Ovary (tissue), 9 donors: ENCODE measurements around the gene P2RY6. TPM values are rescaled to one million over a fixed set of nuclear protein-coding genes. Genes with fewer than 3 reads are reported as not detected.
A peak's percentile ranks its signal among the peaks of the same experiment; 100 is the strongest.

Source experiments
- DNase-seq, 5 donors: peaks; one replicate each; pipeline ENCODE4 v3.0.0-alpha.2; 2019 to 2020
- H3K27ac ChIP-seq, 2 donors: fragments of 200-600 bp; one replicate each; pipeline versions ENCODE4 v1.5.1 to v1.8.0; 2019 to 2022
- H3K27me3 ChIP-seq: fragments of 200-600 bp; one replicate; pipeline ENCODE4 v1.8.0; 2022
- H3K36me3 ChIP-seq: fragments of 200-600 bp; sonication (generic); one replicate; pipeline ENCODE4 v1.5.1; 2019
- H3K4me1 ChIP-seq: one replicate; pipeline ENCODE4 v1.8.1; 2013; ENCODE audit warnings: mild to moderate bottlenecking, moderate library complexity; ENCODE audit not compliant: insufficient read depth
- H3K4me3 ChIP-seq: fragments of 200-600 bp; sonication (generic); one replicate; pipeline ENCODE4 v1.5.1; 2017
- H3K9me3 ChIP-seq, 2 donors: fragments of 200-600 bp in 1 of 2; sonication (generic) in 1 of 2; one replicate each; pipeline versions ENCODE4 v1.5.1 to v1.8.1; 2013 to 2019; ENCODE audit warnings: mild to moderate bottlenecking in 1 of 2, moderate library complexity in 1 of 2
- CTCF ChIP-seq, 3 donors: fragments of 450-650 bp in 2 of 3; fragments of 200-600 bp in 1 of 3; IDR thresholded peaks; one replicate each; pipeline versions ENCODE4 v1.5.1 to v1.8.0; 2016 to 2022; ENCODE audit warnings: antibody characterized with exemption in 3 of 3, mild to moderate bottlenecking in 1 of 3
- EP300 ChIP-seq: sonication (generic); formaldehyde crosslinking; IDR thresholded peaks from one replicate; pipeline ENCODE4 v1.6.1; 2017; ENCODE audit warnings: antibody characterized with exemption
- POLR2A ChIP-seq: fragments of 450-650 bp; IDR thresholded peaks from one replicate; pipeline ENCODE4 v1.6.1; 2017; ENCODE audit warnings: antibody characterized with exemption, mild to moderate bottlenecking, moderate library complexity
- whole genome bisulfite sequencing, 3 donors: extraction: QIAGEN DNeasy Blood & Tissue Kit in 1 of 3; methylation state at CpG; one replicate each; pipeline versions ENCODE4 v1.1.5 to v1.1.7; 2013 to 2017; 5-methylcytosine and 5-hydroxymethylcytosine counted together
- intact Hi-C, 4 donors: fragments of 100-400 bp; cut with DNase I; formaldehyde crosslinking; loops; one replicate each; pipeline versions ENCODE4 v1.11.0 to v1.15.1; 2022 to 2023
- polyA plus RNA-seq, 2 donors: library from polyadenylated mRNA; stranded (reverse); fragments of 200-250 nt in 1 of 2; fragments of 350-450 nt in 1 of 2; fragmentation: Illumina TruSeq in 1 of 2; extraction: RNeasy Lipid Tissue Mini Kit (QIAGEN cat#74804) in 1 of 2; gene quantifications; one replicate each; pipeline ENCODE4 v1.2.3, GENCODE V29; 2013 to 2014
- total RNA-seq, 7 donors: library from RNA; depleted of rRNA in 2 of 7; stranded (reverse); fragments of >200 nt in 2 of 7; fragmentation: NEBNext Ultra II Directional in 3 of 7; extraction: Animal tissue kit (Norgen Biotek cat#: 25700) in 3 of 7; gene quantifications; one replicate each; pipeline versions ENCODE4 v1.1.0 to v1.2.4, GENCODE V29; 2016 to 2023
- donor health status: DM: no; HTN: no; CAD: no; lungs with moderate emphysema.
- donor health status: DM: no; HTN: no; CAD: no.
- donor health status: Bipolar disorder and iron deficiency.
- donor health status: DM: yes; HTN: yes; CAD: no.
- donor health status: DM: no; HTN: no; CAD: no.
- donor health status: DM: yes; HTN: yes; CAD: no.

The P2RY6 gene
- total and polyA plus RNA-seq, 9 donors = 0.23 to 1.4 (median 0.66) TPM; not detected in 1

DNA sequence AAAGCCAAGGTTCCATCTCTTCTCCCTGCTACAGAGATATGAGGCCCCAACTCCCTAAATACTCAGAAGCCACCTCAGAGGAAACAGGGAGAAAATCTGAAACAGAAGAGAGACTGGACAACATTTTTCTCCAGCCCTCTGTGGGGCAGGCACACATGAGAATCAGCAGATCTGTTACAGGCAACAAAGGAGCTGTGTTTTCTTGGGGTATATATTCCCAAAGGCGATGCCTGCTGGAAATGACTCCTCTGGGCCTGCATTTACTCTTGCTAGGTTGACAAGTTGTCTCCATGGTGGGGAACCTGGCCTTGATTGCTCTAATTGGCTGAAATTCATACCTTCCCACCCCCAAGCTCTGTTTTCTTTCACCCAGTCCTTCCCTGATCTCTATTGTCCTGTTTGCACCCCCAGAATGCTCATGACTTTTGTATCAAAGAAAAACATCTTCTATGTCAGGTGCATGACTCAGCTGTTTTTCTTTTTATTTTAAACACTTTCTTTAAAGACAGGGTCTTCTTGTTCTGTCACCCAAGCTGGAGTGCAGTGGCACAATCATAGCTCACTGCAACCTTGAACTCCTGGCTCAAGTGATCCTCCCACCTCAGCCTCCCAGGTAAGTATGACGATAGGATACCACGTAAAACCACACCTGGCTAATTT is 23.5 kb upstream of the P2RY6 start:
- H3K27ac ChIP-seq = no peak overlapping the region
- no peaks in the 10 kb centered on the region for H3K27me3 ChIP-seq
- DNase-seq = no peak
- H3K36me3 ChIP-seq = no peaks in the 10 kb centered on the region
- H3K9me3 ChIP-seq = no peaks in the 10 kb centered on the region
- H3K4me1 ChIP-seq = no peaks in the 10 kb centered on the region
- TF ChIP-seq EP300 (no peak), CTCF (IDR thresholded peaks at IDR 0.05) (no peak), POLR2A (no peak)
- 90 to 95% (median 93%) methylated on average over 3 of the region's 3 CpGs for WGBS, 3 donors
- intact Hi-C loops = loop anchor here in 1 of 4 donors (10.0 kb wide), 1 partner anchor 524 kb away; no protein-coding TSS in a partner anchor
- no peak overlapping the region for H3K4me3 ChIP-seq

GRCh38 chr11:73249304-73249703 is 22.8 kb upstream of the P2RY6 start:
- intact Hi-C loops = loop anchor here in 1 of 4 donors (10.0 kb wide), 1 partner anchor 525 kb away; no protein-coding TSS in a partner anchor
- 82 to 89% (median 85%) methylated on average over 5 of the region's 5 CpGs for WGBS, 3 donors
- peak in 2 of 5 donors; percentile 1 to 22 for DNase-seq

DNA sequence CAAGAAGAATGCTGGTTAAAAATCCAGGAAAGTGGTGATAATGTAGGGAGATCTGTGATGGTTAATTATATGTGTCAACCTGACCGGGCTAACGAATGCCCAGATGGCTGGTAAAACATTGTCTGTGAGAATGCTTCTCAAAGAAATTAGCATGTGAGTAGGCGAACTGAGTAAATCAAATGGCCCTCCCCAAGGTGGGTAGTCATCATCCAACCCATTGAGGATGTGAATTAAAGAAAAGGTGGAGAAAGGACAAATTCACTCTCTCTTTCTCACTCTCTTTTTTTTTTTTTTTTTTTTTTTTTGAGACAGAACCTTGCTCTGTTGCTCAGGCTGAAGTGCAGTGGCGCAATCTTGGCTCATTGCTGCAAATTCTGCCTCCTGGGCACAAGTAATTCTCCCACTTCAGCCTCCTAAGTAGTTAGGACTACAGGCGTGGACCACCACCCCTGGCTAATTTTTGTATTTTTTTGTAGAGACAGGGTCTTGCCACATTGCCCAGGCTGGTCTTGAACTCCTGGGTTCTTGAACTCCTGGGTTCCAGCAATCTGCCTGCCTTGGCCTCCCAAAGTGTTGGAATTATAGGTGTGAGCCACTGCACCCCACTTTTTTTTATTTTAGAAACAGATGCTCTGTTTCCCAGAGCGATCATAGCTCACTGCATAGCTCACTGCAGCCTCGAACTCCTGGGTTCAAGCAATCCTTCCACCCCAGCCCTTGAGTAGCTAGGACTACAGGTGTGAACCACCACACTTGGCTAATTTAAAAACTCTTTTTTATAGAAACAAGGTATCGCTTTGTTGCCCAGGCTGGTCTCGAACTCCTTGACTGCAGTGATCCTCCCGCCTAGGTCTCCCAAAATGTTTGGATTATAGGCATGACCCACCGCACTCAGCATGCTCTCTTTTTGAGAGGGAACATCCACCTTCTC is 22.0 kb upstream of the P2RY6 start:
- TF ChIP-seq EP300 (no peak), POLR2A (no peak), CTCF (IDR thresholded peaks at IDR 0.05) (no peak)
- Histone ChIP-seq H3K9me3 (no peaks in the 10 kb centered on the region), H3K4me1 (no peaks in the 10 kb centered on the region), H3K27me3 (no peaks in the 10 kb centered on the region), H3K36me3 (no peaks in the 10 kb centered on the region), H3K4me3 (no peak overlapping the region), H3K27ac (no peak overlapping the region)
- peak in 1 of 5 donors; percentile 17 for DNase-seq
- WGBS, 3 donors = 89 to 93% (median 92%) methylated on average over 11 of the region's 11 CpGs
- intact Hi-C loops = loop anchor here in 1 of 4 donors (10.0 kb wide), 1 partner anchor 525 kb away; no protein-coding TSS in a partner anchor

More at GRCh38 chr11:73249304-73249703, 22.8 kb upstream of the P2RY6 start:
- H3K36me3 ChIP-seq = no peaks in the 10 kb centered on the region
- H3K4me1 ChIP-seq = no peaks in the 10 kb centered on the region
- TF ChIP-seq CTCF (IDR thresholded peaks at IDR 0.05) = no peak
- no peak for TF ChIP-seq EP300
- no peak for TF ChIP-seq POLR2A
- no peak overlapping the region for H3K27ac ChIP-seq
- no peaks in the 10 kb centered on the region for H3K9me3 ChIP-seq
- no peak overlapping the region for H3K4me3 ChIP-seq
- no peaks in the 10 kb centered on the region for H3K27me3 ChIP-seq

DNA sequence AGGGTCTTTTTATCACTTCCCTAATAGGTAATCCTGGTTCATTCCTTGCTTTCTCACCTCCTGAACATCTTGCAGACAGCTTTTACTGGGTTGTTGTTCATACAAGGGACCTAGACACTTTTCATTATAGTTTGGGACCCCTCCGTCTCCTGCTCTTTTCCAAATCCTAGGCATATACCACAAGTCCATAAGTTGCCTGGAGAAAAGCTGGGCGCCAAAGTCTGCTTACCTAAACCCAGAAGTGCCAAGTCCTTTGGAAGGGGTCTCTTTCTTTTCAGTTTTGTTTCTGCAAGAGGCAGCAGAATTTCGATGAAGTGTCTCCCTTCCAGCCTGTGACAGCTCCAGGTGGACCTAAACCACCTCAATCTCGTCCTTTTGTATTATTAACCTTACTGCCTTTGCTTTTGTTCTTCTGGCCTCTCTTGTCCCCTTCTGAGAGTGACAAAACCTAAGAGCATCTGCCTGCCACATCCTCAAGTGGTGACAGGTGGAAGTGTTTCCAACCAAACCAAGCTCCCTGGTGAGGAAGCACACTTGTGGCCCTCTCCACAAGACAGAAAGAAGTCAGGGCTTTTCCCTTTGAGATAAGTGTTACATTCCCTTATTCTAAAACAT is 19.5 kb upstream of the P2RY6 start:
- Histone ChIP-seq H3K9me3 (no peaks in the 10 kb centered on the region), H3K4me3 (no peak overlapping the region), H3K27me3 (no peaks in the 10 kb centered on the region), H3K36me3 (no peaks in the 10 kb centered on the region), H3K4me1 (peaks cover 3% of the 10 kb centered on the region), H3K27ac (no peak overlapping the region)
- intact Hi-C loops = no loop called here
- no peak for DNase-seq
- TF ChIP-seq CTCF (IDR thresholded peaks at IDR 0.05) (no peak), POLR2A (no peak), EP300 (no peak)
- WGBS, 3 donors = 89 to 93% (median 91%) methylated on average over 4 of the region's 4 CpGs
